Endometrial microvascular endothelial cells (primary cell): Measurements from ENCODE around the gene OR56A4. TPM values are rescaled to one million over a fixed set of nuclear protein-coding genes. Genes with fewer than 3 reads are reported as not detected.
"Not testable (repeated sequence)": the region's sequence is repeated elsewhere in the genome, so short reads cannot be mapped to it uniquely, and the experiment has no call there.

Source experiments
- in situ Hi-C: cut with HindIII; loops from 2 replicates; pipeline ENCODE4 v1.10.0; 2017; ENCODE audit warnings: low sequenced_read_pairs, low pct_unique_long_range_greater_than_20kb; ENCODE audit errors: inconsistent ontology term
- total RNA-seq: library from RNA; depleted of rRNA; stranded (reverse); fragments of >200 nt; gene quantifications from one replicate; pipeline ENCODE4 v1.2.3, GENCODE V29; 2015; ENCODE audit errors: inconsistent ontology term

OR56A4 gene
- total RNA-seq, 1 donor from 2014 or later, result not detected

- in situ Hi-C loops, result no loop called here
Measured at GRCh38 chr11:5968394-5968793, 38.4 kb downstream of the OR56A4 start, which contains the start of gene OR56A5. OR56A5 (minus strand) TSS chr11:5968494; CDS start chr11:5968494, 0 bp downstream.

DNA sequence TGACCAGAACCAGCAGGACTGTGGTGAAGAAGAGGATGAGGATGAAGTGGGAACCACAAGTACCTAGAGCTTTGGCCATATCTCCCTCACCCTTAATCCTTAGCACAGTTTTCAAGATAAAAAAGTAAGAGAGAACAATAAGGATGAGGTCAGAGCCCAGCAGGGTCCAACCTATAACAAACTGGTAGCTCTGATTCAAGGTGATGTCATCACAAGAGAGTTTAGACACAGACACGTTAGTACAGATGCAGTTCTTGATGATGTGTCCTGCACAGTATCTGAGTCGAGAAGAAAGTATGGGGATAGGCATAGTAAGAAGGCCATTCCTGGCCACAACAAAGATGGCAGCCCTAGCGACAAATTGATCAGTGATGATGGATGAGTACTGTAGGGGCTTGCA, 39.0 kb downstream of the OR56A4 start:
- in situ Hi-C loops, result no loop called here

DNA sequence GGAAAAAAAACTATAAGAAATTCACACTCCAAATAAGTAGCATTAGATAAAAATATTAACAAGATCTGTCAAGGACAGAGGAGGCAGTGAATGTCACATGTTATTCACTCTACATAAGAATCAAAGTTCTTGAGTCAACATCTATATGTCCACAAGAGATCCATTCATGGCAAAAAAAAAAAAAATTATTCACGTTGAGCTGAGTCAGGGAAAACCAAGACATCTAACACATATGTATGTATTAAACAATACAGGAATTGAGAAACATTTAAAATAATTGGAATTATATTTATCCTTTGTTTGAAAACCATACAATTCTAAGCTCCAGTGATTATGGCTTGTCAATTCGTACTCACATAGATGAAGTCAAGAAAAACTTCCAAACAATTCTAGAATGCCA, 39.8 kb downstream of the OR56A4 start:
- in situ Hi-C loops, result no loop called here

- in situ Hi-C loops, result not testable (repeated sequence)
Measured at GRCh38 chr11:5960704-5961320, 45.9 kb downstream of the OR56A4 start.

DNA sequence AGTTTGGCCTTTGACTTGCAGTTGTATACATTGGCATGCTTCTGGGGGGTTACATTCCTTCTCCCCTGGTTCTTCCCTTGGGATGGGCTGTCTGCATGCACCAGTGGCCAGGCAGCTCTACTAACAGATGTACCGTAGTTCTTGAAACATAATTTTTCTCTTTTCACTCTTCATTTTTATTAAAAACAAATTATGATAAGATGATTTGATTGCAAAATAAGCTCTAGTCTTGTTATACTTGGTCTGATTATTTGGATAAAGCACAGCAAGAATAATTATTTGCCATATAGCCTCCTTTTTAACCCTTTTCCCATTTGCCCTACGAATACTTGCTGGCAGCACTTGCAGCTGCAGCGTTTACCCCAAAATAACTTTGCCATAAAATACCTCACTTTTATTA, 51.2 kb downstream of the OR56A4 start:
- in situ Hi-C loops, result no loop called here

Other genes with a start within 250 kb of the OR56A4 start
- gene OR52N5, start 223.6 kb downstream of the OR56A4 start, total RNA-seq, result not detected
- gene OR52N1, start 215.7 kb downstream of the OR56A4 start, total RNA-seq, result not detected
- gene OR52N2, start 198.0 kb downstream of the OR56A4 start, total RNA-seq, result not detected
- gene OR52E6, start 165.0 kb downstream of the OR56A4 start, total RNA-seq, result not detected
- not detected for gene OR52E8, start 149.3 kb downstream of the OR56A4 start, total RNA-seq
- not detected for gene OR52E4, start 126.3 kb downstream of the OR56A4 start, total RNA-seq
- gene OR52E5, start 113.7 kb downstream of the OR56A4 start, total RNA-seq, result not detected
- not detected for gene OR56A3, start 64.7 kb downstream of the OR56A4 start, total RNA-seq
- not detected for gene OR56A5, start 38.5 kb downstream of the OR56A4 start, total RNA-seq
- gene OR52L1, start 20.0 kb downstream of the OR56A4 start, total RNA-seq, result not detected
- not detected for gene OR56A1, start 23.8 kb upstream of the OR56A4 start, total RNA-seq
- gene OR56B4, start 100.7 kb upstream of the OR56A4 start, total RNA-seq, result not detected
- not detected for gene OR52B2, start 163.4 kb upstream of the OR56A4 start, total RNA-seq
- gene OR52W1, start 192.3 kb upstream of the OR56A4 start, total RNA-seq, result not detected
- gene C11orf42, start 198.6 kb upstream of the OR56A4 start, total RNA-seq, result not detected
- gene FHIP1B, start 227.7 kb upstream of the OR56A4 start, total RNA-seq, result 12.5 TPM
- gene CNGA4, start 232.1 kb upstream of the OR56A4 start, total RNA-seq, result not detected